HEK293 (cell line): ENCODE measurements around the gene GOPC.

Experiments used
- CTCF ChIA-PET: fragments of 350-600 bp; formaldehyde crosslinking; extraction: SDS; loops from one replicate; lab custom pipeline; 2021; ENCODE audit warnings: antibody characterized with exemption; lab: Yijun Ruan, JAX
- POLR2A ChIA-PET: fragments of 300-600 bp; formaldehyde crosslinking; extraction: SDS; loops from one replicate; lab custom pipeline; 2020; ENCODE audit warnings: antibody characterized with exemption, inconsistent platforms; lab: Yijun Ruan, JAX
- H3K27ac ChIP-seq: fragments of 200-500 bp; sonication (Bioruptor generic); 2 replicates; pipeline ENCODE4 v1.5.1; 2014; ENCODE audit warnings: low read depth, low read length, control low read depth, inconsistent platforms; ENCODE audit errors: extremely low read depth
- H3K36me3 ChIP-seq, 2 experiments: fragments of 200-500 bp in 1 of 2; sonication (Bioruptor generic) in 1 of 2; 1 replicate in 1 of 2; 2 replicates in 1 of 2; pipeline ENCODE4 v1.5.1; 2014 to 2017; ENCODE audit warnings: inconsistent platforms in 2 of 2, low read length in 2 of 2; ENCODE audit not compliant: control insufficient read depth in 2 of 2, insufficient read depth in 1 of 2
- H3K4me1 ChIP-seq: fragments of 200-500 bp; sonication (Bioruptor generic); 2 replicates; pipeline ENCODE4 v1.5.1; 2014; ENCODE audit warnings: mild to moderate bottlenecking, low read length, inconsistent platforms; ENCODE audit not compliant: control insufficient read depth, insufficient read depth
- H3K4me3 ChIP-seq: 2 replicates; pipeline ENCODE4 v1.5.1; 2011; ENCODE audit warnings: low read depth, mild to moderate bottlenecking, control low read depth, low read length, moderate library complexity
- H3K9me3 ChIP-seq: fragments of 200-500 bp; sonication (Bioruptor generic); 2 replicates; pipeline ENCODE4 v1.5.1; 2014; ENCODE audit warnings: low read depth, low read length, inconsistent platforms; ENCODE audit not compliant: control insufficient read depth, insufficient read depth
- HIC1 ChIP-seq: fragments of 450-650 bp; formaldehyde crosslinking; IDR thresholded peaks from 2 replicates; pipeline ENCODE4 v1.5.1; 2016; ENCODE audit warnings: missing biosample characterization, missing genetic modification characterization
- SETDB1 ChIP-seq: IDR thresholded peaks from one replicate; pipeline ENCODE4 v1.6.1; 2017; ENCODE audit warnings: mild to moderate bottlenecking, low read length, moderate library complexity, mixed read lengths; ENCODE audit not compliant: insufficient read length
- YY2 ChIP-seq: fragments of 450-650 bp; formaldehyde crosslinking; IDR thresholded peaks from 2 replicates; pipeline ENCODE4 v1.5.1; 2016; ENCODE audit warnings: missing biosample characterization, missing genetic modification characterization
- ZBTB48 ChIP-seq: fragments of 450-650 bp; formaldehyde crosslinking; IDR thresholded peaks from 2 replicates; pipeline ENCODE4 v1.5.1; 2016; ENCODE audit warnings: missing biosample characterization, missing genetic modification characterization
- ZFHX2 ChIP-seq: fragments of 450-650 bp; formaldehyde crosslinking; conservative IDR thresholded peaks from 2 replicates; pipeline ENCODE4 v1.5.1; 2016; ENCODE audit warnings: missing biosample characterization, missing genetic modification characterization
- ZFP37 ChIP-seq: fragments of 450-650 bp; formaldehyde crosslinking; IDR thresholded peaks from 2 replicates; pipeline ENCODE4 v1.5.1; 2016; ENCODE audit warnings: missing biosample characterization, missing genetic modification characterization
- ZNF10 ChIP-seq: fragments of 450-650 bp; formaldehyde crosslinking; IDR thresholded peaks from 2 replicates; pipeline ENCODE4 v1.5.1; 2017; ENCODE audit warnings: missing biosample characterization, missing genetic modification characterization
- ZNF184 ChIP-seq: fragments of 450-650 bp; IDR thresholded peaks from 2 replicates; pipeline ENCODE4 v1.5.1; 2018; ENCODE audit warnings: missing biosample characterization, mild to moderate bottlenecking, missing genetic modification characterization
- ZNF248 ChIP-seq: fragments of 450-650 bp; formaldehyde crosslinking; IDR thresholded peaks from 2 replicates; pipeline ENCODE4 v1.5.1; 2017; ENCODE audit warnings: missing biosample characterization, missing genetic modification characterization
- ZNF26 ChIP-seq: fragments of 450-650 bp; formaldehyde crosslinking; IDR thresholded peaks from 2 replicates; pipeline ENCODE4 v1.5.1; 2016; ENCODE audit warnings: missing biosample characterization, missing genetic modification characterization
- ZNF391 ChIP-seq: fragments of 450-650 bp; formaldehyde crosslinking; IDR thresholded peaks from 2 replicates; pipeline ENCODE4 v1.5.1; 2016; ENCODE audit warnings: low read depth, missing biosample characterization, missing genetic modification characterization, borderline replicate concordance
- ZNF510 ChIP-seq: fragments of 450-650 bp; formaldehyde crosslinking; IDR thresholded peaks from 2 replicates; pipeline ENCODE4 v1.5.1; 2018; ENCODE audit warnings: mild to moderate bottlenecking, missing genetic modification characterization, missing biosample characterization; ENCODE audit not compliant: insufficient replicate concordance
- ZNF548 ChIP-seq: fragments of 450-650 bp; formaldehyde crosslinking; IDR thresholded peaks from 2 replicates; pipeline ENCODE4 v1.5.1; 2016; ENCODE audit warnings: missing biosample characterization, missing genetic modification characterization
- ZNF561 ChIP-seq: fragments of 450-650 bp; IDR thresholded peaks from 2 replicates; pipeline ENCODE4 v1.5.1; 2018; ENCODE audit warnings: missing biosample characterization, missing genetic modification characterization, borderline replicate concordance
- ZNF701 ChIP-seq: fragments of 450-650 bp; formaldehyde crosslinking; IDR thresholded peaks from 2 replicates; pipeline ENCODE4 v1.5.1; 2016; ENCODE audit warnings: missing biosample characterization, missing genetic modification characterization
- TF ChIP-seq, protein P1 (sequence below): fragments of 450-650 bp; formaldehyde crosslinking; IDR thresholded peaks from 2 replicates; pipeline ENCODE4 v1.5.1; 2016; ENCODE audit warnings: missing biosample characterization, missing genetic modification characterization
- TF ChIP-seq, protein P2 (sequence below): fragments of 450-650 bp; formaldehyde crosslinking; IDR thresholded peaks from 2 replicates; pipeline ENCODE4 v1.5.1; 2016; ENCODE audit warnings: missing biosample characterization, missing genetic modification characterization
- TF ChIP-seq, protein P3 (sequence below): fragments of 450-650 bp; formaldehyde crosslinking; IDR thresholded peaks from 2 replicates; pipeline ENCODE4 v1.5.1; 2017; ENCODE audit warnings: missing biosample characterization, mild to moderate bottlenecking, missing genetic modification characterization, moderate library complexity
- TF ChIP-seq, protein P4 (sequence below): fragments of 450-650 bp; formaldehyde crosslinking; IDR thresholded peaks from 2 replicates; pipeline ENCODE4 v1.5.1; 2016; ENCODE audit warnings: missing biosample characterization, missing genetic modification characterization

The GOPC gene

DNA sequence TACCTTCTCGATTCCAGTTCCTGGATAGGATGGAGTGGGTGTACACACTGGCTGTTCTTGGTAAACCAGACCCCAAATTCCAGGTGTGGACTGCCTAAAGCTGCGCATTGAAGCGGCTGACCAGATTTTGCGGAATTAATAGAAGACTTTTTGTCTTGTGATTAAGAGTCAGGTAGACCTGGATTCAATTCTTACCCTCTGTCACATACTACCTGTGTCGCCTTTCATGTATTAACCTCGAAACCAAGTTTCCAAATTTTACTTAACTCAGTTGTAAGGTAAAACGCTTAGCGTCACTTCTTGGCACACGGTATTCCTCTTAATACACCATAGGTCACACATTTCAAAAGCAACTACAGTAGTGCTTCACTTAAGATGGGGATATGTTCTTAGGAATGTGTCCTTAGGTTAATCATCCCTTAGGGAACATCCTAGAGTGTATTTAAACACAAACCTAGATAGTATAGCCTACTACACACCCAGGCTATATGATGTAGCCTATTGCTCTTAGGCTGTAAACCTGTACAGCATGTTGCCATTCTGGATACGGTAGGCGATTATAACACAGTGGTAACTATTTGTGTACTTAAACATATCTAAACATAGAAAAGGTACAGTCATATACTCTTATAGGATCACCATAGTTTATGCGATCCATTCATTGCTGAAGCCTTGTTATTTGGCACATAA is 733 bp upstream of the GOPC start:
- peak overlapping the region; percentile 75 for H3K27ac ChIP-seq
- CTCF ChIA-PET = interaction anchor here (0.5 to 4.5 kb wide), 15 partner anchors 10 to 256 kb away, joined by 3 to 106 read pairs (median 5); no protein-coding TSS in a partner anchor
- TF ChIP-seq, protein P1, sequence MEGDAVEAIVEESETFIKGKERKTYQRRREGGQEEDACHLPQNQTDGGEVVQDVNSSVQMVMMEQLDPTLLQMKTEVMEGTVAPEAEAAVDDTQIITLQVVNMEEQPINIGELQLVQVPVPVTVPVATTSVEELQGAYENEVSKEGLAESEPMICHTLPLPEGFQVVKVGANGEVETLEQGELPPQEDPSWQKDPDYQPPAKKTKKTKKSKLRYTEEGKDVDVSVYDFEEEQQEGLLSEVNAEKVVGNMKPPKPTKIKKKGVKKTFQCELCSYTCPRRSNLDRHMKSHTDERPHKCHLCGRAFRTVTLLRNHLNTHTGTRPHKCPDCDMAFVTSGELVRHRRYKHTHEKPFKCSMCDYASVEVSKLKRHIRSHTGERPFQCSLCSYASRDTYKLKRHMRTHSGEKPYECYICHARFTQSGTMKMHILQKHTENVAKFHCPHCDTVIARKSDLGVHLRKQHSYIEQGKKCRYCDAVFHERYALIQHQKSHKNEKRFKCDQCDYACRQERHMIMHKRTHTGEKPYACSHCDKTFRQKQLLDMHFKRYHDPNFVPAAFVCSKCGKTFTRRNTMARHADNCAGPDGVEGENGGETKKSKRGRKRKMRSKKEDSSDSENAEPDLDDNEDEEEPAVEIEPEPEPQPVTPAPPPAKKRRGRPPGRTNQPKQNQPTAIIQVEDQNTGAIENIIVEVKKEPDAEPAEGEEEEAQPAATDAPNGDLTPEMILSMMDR = no peak
- TF ChIP-seq ZFHX2 (tag by site-specific recombination) (0 out of 2 replicates have a peak, but pooled peaks have one; percentile 13), YY2 (tag by site-specific recombination) (no peak), ZNF561 (tag by site-specific recombination) (no peak), ZNF248 (tag by site-specific recombination) (no peak), ZNF391 (tag by site-specific recombination) (peak; percentile 42; the same call in 1 of the 2 replicates), SETDB1 (peak; percentile 11), HIC1 (no peak), ZNF701 (tag by site-specific recombination) (no peak), ZNF510 (tag by site-specific recombination) (no peak), ZNF10 (no peak), ZNF184 (tag by site-specific recombination) (no peak)
- TF ChIP-seq, protein P2, sequence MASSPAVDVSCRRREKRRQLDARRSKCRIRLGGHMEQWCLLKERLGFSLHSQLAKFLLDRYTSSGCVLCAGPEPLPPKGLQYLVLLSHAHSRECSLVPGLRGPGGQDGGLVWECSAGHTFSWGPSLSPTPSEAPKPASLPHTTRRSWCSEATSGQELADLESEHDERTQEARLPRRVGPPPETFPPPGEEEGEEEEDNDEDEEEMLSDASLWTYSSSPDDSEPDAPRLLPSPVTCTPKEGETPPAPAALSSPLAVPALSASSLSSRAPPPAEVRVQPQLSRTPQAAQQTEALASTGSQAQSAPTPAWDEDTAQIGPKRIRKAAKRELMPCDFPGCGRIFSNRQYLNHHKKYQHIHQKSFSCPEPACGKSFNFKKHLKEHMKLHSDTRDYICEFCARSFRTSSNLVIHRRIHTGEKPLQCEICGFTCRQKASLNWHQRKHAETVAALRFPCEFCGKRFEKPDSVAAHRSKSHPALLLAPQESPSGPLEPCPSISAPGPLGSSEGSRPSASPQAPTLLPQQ = no peak
- TF ChIP-seq, protein P3, sequence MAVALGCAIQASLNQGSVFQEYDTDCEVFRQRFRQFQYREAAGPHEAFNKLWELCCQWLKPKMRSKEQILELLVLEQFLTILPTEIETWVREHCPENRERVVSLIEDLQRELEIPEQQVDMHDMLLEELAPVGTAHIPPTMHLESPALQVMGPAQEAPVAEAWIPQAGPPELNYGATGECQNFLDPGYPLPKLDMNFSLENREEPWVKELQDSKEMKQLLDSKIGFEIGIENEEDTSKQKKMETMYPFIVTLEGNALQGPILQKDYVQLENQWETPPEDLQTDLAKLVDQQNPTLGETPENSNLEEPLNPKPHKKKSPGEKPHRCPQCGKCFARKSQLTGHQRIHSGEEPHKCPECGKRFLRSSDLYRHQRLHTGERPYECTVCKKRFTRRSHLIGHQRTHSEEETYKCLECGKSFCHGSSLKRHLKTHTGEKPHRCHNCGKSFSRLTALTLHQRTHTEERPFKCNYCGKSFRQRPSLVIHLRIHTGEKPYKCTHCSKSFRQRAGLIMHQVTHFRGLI = no peak

DNA sequence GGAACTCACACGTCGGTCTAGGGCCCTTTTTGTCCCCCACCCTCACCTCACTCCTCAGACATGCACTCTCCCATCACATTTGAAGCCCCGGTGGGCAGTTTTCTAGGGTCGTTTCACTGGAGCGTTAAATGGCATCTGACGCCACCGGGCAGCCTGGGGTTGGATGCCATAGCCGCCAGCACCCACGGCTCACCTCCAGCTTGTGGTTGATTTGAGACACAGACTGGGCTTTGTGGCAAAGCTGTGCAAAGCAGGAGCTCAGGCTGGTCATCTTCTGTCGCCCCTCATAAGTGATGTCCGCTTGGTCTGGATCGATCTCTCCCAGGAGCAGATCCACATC is 530 bp downstream of the GOPC start:
- H3K27ac ChIP-seq = peak overlapping the region; percentile 75; the same call in 1 of the 2 replicates
- H3K4me3 ChIP-seq = peak overlapping the region; percentile 82
- TF ChIP-seq ZNF26 = no peak
- peak; percentile 41; the same call in 1 of the 2 replicates for TF ChIP-seq ZBTB48 (tag by site-specific recombination)
- TF ChIP-seq ZFP37 (tag by site-specific recombination) = 0 out of 2 replicates have a peak, but pooled peaks have one; percentile 22
- TF ChIP-seq, protein P4, sequence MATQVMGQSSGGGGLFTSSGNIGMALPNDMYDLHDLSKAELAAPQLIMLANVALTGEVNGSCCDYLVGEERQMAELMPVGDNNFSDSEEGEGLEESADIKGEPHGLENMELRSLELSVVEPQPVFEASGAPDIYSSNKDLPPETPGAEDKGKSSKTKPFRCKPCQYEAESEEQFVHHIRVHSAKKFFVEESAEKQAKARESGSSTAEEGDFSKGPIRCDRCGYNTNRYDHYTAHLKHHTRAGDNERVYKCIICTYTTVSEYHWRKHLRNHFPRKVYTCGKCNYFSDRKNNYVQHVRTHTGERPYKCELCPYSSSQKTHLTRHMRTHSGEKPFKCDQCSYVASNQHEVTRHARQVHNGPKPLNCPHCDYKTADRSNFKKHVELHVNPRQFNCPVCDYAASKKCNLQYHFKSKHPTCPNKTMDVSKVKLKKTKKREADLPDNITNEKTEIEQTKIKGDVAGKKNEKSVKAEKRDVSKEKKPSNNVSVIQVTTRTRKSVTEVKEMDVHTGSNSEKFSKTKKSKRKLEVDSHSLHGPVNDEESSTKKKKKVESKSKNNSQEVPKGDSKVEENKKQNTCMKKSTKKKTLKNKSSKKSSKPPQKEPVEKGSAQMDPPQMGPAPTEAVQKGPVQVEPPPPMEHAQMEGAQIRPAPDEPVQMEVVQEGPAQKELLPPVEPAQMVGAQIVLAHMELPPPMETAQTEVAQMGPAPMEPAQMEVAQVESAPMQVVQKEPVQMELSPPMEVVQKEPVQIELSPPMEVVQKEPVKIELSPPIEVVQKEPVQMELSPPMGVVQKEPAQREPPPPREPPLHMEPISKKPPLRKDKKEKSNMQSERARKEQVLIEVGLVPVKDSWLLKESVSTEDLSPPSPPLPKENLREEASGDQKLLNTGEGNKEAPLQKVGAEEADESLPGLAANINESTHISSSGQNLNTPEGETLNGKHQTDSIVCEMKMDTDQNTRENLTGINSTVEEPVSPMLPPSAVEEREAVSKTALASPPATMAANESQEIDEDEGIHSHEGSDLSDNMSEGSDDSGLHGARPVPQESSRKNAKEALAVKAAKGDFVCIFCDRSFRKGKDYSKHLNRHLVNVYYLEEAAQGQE (tag by site-specific recombination) = 0 out of 2 replicates have a peak, but pooled peaks have one; percentile 43
- TF ChIP-seq ZNF548 (tag by site-specific recombination) = no peak
- POLR2A ChIA-PET = interaction anchor here (0.7 to 2.1 kb wide), 12 partner anchors 13 to 161 kb away, joined by 3 to 22 read pairs (median 5); partner anchors contain the start of gene DCBLD1
- H3K36me3 ChIP-seq = peaks cover 4 to 23% of the 10 kb centered on the region in 2 experiments; a peak in 2 of 3 replicates
- CTCF ChIA-PET = interaction anchor here (1.4 to 4.5 kb wide), 5 partner anchors 8 to 255 kb away, joined by 4 to 106 read pairs (median 5); no protein-coding TSS in a partner anchor
- H3K4me1 ChIP-seq = no peaks in the 10 kb centered on the region
- no peaks in the 10 kb centered on the region for H3K9me3 ChIP-seq

More for the DNA sequence above, 733 bp upstream of the GOPC start:
- Histone ChIP-seq H3K4me3 (peak overlapping the region; percentile 82), H3K4me1 (no peaks in the 10 kb centered on the region), H3K9me3 (no peaks in the 10 kb centered on the region), H3K36me3 (peaks cover 2 to 11% of the 10 kb centered on the region in 2 experiments; a peak in 2 of 3 replicates)
- POLR2A ChIA-PET = interaction anchor here (0.6 to 2.1 kb wide), 22 partner anchors 14 to 305 kb away, joined by 3 to 22 read pairs (median 4); partner anchors contain the start of gene DCBLD1
